NCI-H2171 treated with DMSO at 0.1 percent for 48 hours (cell line): ENCODE results near the gene DIPK2A.

Experiments
- DNase-seq: peaks from one replicate; lab custom pipeline; 2025; lab: John Stamatoyannopoulos, UW

The DIPK2A gene, protein sequence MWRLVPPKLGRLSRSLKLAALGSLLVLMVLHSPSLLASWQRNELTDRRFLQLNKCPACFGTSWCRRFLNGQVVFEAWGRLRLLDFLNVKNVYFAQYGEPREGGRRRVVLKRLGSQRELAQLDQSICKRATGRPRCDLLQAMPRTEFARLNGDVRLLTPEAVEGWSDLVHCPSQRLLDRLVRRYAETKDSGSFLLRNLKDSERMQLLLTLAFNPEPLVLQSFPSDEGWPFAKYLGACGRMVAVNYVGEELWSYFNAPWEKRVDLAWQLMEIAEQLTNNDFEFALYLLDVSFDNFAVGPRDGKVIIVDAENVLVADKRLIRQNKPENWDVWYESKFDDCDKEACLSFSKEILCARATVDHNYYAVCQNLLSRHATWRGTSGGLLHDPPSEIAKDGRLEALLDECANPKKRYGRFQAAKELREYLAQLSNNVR

DNA sequence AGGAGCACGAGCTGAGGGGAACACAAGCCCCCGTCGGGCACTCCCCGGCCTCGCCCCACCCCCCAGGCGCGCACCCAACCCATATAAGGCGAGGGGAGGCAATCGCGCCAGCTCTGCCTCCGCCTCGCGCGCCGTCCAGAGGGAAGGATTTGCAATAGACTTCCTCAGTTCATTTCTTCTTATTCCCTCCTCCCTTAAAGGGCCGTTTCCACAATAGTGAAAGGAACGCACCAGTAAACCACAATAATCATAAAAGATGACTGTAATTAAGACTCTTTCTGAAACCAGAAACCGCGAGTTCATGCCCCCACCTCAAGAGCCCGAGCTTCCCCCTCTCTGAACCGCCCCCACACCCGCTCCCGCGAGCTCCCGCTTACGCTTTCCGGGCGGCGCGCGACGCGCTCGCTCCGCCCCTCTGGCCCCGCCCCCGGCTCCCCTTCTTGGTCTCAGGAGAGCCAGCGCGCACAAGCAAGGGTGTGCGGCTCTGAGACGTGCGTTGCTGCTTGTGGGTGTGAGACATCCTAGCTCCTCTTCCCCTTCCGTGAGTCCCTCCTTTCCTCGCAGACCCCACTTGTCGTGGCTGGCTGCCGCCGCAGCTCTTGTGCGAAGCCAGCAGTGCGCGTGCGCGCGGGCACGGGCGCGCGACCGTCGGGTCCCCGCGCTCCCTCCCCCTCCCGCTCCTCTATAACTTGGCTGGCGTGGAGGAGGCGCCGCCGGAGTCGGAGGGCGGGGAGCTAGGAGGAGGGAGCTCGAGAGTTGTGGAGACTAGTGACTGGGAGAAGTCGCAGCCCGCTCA lies at the start of gene DIPK2A:
TSS of gene DIPK2A (plus strand) at position 465 of the 796 bp plus-strand sequence. CDS start 510 bp downstream, outside the sequence.
- peak; percentile 96 for DNase-seq

- no peak for DNase-seq
Observed at GRCh38 chr3:143924522-143925285, 46.9 kb upstream of the DIPK2A start.

GRCh38 chr3:143928056-143928455 lies 43.6 kb upstream of the DIPK2A start:
- DNase-seq: no peak

- DNase-seq: no peak
Observed at GRCh38 chr3:143928541-143929255, 42.9 kb upstream of the DIPK2A start.

- no peak for DNase-seq
Observed at GRCh38 chr3:143934791-143935190, 36.8 kb upstream of the DIPK2A start.

DNA sequence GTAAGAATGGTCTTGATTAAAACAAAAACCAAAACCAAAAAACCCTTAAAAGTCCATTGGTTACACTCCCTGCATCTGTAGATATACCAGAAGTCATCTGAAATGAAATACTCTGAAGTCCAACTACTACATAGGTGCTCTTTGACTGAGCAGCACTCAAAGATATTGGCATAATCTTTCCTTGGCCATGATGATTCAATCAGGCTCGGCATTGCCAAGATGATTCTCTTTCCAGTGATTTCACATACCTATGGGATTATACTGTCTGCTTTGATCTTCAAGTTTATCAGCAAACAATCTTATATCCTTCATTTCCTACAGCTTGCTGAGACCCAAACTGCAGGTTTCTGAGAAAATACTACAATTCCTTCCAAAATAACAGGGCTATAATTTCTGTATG lies 35.9 kb upstream of the DIPK2A start:
- DNase-seq: no peak

DNA sequence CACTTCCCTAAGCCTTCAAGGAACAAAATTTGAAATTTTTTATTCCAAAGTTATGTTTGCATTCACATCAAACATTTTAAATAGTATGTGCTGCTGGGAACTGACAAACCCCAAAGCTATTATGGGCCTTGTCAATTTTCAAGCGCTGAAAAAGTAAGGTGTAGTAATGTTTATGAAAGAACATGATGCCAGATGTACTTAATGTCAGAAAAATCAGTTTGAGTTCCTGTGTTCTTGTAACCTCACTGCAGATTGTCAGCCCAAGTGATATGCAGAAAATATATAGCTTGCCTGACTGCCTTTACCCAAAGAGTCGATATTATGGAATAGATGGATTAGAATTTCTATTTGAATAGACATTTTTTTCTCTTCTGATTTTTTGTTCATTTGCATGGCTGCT lies 20.8 kb upstream of the DIPK2A start:
- no peak for DNase-seq

- no peak for DNase-seq
Observed at GRCh38 chr3:143951351-143951971, 20.2 kb upstream of the DIPK2A start.

DNA sequence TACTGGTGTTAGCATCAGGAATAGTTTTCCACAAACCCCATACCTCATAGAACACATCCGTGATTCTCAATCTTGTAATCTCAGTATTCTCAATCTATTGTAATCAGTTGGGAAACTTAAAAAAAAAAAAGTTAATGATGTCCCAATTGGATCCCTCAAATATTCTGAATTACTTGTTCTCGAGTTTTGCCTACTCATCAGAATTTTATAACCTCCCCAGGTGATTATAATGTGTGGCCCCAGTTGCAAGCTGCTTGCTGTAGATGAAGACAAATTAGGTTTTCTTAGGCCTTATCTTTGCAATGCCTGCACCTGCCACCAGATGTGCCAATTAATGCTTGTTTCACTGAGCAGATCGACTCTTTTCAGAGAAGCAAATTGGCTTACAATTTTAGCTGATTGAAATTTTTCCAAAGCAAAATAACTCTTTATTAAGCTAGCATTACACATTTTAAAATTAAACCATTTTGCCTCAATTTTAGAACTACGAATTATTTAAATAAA lies 19.0 kb upstream of the DIPK2A start:
- DNase-seq: no peak

DNA sequence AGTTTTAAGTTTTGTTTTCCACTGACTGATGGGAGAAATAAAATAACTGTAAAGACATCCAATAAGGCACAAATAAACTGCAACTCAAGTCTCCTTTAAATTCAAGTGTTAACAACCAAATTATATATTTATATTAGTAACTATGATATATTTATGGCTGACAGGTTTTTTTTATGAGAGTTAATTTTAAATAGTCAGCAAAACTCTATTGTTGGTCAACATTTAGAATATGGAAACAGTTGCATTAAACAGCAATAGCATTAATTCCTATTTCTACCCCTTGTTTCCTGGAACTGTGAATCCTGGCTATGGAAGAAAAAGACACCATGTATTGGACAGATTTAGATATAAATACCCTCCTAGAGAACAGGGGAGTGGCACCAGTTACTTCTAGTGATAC lies 16.5 kb upstream of the DIPK2A start:
- no peak for DNase-seq

DNA sequence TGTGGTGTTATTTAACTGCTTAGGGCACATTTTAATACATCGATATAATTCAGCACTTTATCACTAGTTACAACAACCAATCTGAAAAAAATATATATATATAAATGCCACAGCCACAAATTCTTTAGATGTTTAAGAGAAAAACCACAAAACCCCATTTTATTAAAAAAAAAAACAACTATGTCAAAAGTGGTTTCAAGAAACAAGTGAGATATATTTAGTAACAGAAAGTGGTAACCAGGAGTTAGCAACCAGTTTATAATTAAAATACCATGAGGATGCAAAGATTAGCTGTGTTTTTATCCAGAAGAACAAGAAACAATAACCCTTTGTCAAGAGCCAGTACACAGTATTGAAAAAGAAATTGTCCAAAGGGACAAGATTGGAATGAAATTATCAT lies 14.8 kb upstream of the DIPK2A start:
- DNase-seq: no peak

- DNase-seq: no peak
Observed at GRCh38 chr3:143957453-143957852, 14.2 kb upstream of the DIPK2A start.

GRCh38 chr3:143958966-143959365 lies 12.7 kb upstream of the DIPK2A start:
- no peak for DNase-seq

GRCh38 chr3:143961342-143961741 lies 10.3 kb upstream of the DIPK2A start:
- DNase-seq: no peak

DNA sequence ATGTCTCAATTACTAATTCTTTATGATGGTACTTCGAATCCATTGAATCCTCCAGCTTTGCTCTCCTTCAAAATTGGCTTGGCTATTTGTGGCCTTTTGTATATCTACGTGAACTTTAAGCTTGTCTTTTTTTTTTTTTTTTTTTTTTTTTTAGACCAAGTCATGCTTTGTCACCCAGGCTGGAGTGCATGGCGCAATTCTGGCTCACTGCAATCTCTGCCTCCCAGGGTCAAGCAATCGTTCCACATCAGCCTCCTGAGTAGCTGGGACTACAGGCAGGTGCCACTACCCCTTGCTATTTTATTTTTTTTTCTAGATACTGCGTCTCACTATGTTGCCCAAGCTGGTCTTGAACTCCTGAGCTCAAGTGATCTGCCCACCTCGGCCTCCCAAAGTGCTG lies 7.7 kb upstream of the DIPK2A start:
- DNase-seq: no peak

DNA sequence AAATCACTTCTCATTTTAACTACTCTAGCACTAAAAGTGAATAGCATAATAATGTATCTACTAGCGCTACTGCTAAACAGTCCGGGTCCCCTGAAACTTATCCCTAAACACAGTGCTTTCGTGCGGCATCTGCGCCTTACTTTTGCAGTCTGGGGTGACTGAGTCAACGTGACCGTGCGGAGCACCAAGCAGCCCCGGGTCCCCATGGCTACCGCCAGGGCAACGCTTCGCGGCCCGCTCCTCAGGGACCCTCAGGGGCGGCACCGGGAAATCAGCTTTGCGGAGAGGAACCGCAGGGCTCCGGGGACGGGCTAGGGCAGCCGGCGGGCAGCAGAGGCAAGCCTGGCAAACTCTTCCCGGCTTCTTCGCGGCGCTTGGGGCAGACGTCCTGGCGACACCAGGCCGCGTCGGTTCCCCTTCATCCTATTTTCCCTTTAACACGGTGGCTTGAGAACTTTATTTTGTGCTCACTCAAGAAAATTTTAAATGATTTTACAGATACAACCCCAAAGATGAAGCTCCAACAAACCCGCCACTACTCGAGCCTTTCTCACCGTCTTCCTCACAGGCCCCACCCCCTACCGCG lies 757 bp upstream of the DIPK2A start:
- no peak for DNase-seq

- DNase-seq: no peak
Observed at GRCh38 chr3:143972155-143972504, 507 bp downstream of the DIPK2A start.

- peak; percentile 85 for DNase-seq
Observed at GRCh38 chr3:143972505-143973258, 1.1 kb downstream of the DIPK2A start.

DNA sequence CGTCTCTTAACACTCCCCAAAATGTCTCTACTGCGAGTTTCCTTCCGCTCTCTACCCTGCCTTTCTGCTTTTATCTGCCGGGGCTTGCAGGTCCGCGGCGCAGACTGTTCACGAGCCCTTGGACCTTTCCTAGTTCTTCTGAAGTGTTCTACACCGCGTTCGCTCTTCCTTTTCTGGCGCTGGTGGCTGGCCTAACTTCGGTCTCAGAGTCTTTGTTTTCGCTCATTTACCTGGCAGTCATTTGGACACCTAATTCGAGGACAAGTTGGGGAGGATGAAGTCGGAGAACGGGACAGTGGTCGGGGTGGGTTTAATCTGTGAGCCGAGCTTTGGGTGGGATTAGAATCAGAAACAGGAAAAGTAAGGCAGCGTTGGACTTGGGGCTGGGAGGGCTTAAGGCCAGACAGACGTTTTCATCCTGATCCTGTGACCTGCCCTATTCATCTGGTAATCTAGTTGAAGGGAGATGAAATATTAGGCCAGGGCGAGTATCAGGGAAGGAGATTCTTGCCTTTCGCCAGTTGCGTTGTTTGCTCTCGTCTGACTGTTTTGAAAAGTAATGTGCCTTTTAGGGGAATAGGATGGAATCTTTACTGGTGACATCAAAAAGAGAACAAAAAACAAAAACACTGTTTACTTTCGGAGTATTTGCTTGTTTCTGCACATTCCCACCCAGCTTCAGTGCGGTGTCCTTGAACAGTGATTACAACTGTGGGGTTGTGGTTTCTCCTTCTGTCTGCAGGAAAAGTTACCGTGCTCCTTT lies 1.8 kb downstream of the DIPK2A start:
- peak; percentile 31 for DNase-seq
